Measurements from ENCODE around the gene SUN2.

DNA sequence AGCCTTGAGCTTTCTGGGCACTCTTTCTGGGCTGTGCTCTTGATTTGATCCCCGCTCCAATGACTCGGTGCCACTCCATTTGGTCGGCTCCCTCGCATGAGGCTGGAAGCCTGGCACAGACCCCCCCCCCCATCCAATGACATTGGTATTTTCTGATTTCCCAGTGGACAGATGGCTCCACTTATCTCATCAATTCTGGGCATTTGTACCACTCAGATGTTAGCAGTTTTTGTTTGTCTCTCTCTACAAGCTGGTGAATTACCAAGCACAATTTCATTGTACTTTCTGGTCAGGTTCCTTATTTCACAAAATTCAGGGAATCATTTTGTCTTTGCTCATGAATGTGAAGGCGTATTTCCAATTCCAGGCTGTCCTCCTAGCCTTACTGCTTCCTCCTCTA, 29.1 kb upstream of the SUN2 start:
- TF ChIP-seq, protein P1, sequence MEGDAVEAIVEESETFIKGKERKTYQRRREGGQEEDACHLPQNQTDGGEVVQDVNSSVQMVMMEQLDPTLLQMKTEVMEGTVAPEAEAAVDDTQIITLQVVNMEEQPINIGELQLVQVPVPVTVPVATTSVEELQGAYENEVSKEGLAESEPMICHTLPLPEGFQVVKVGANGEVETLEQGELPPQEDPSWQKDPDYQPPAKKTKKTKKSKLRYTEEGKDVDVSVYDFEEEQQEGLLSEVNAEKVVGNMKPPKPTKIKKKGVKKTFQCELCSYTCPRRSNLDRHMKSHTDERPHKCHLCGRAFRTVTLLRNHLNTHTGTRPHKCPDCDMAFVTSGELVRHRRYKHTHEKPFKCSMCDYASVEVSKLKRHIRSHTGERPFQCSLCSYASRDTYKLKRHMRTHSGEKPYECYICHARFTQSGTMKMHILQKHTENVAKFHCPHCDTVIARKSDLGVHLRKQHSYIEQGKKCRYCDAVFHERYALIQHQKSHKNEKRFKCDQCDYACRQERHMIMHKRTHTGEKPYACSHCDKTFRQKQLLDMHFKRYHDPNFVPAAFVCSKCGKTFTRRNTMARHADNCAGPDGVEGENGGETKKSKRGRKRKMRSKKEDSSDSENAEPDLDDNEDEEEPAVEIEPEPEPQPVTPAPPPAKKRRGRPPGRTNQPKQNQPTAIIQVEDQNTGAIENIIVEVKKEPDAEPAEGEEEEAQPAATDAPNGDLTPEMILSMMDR (IDR thresholded peaks at IDR 0.05) = no peak
- TF ChIP-seq POLR2A (IDR thresholded peaks at IDR 0.05) = no peak
